Mammary epithelial cell (primary cell): ENCODE data around the gene DSN1.

Experiments
- EZH2 ChIP-seq: IDR thresholded peaks from 2 replicates; pipeline ENCODE4 v1.6.1; 2012; ENCODE audit warnings: low read length, inconsistent platforms, borderline replicate concordance
- TF ChIP-seq, protein P1 (sequence below), 2 donors: IDR thresholded peaks in 1 of 2; conservative IDR thresholded peaks in 1 of 2; 2 replicates each; pipeline ENCODE4 v1.5.1; 2011 to 2012; ENCODE audit warnings: inconsistent platforms in 2 of 2, low read length in 2 of 2, mild to moderate bottlenecking in 2 of 2, control low read depth in 1 of 2, low read depth in 1 of 2; ENCODE audit not compliant: insufficient read depth in 1 of 2; ENCODE audit errors: extremely low read depth in 1 of 2

- TF ChIP-seq, protein P1, sequence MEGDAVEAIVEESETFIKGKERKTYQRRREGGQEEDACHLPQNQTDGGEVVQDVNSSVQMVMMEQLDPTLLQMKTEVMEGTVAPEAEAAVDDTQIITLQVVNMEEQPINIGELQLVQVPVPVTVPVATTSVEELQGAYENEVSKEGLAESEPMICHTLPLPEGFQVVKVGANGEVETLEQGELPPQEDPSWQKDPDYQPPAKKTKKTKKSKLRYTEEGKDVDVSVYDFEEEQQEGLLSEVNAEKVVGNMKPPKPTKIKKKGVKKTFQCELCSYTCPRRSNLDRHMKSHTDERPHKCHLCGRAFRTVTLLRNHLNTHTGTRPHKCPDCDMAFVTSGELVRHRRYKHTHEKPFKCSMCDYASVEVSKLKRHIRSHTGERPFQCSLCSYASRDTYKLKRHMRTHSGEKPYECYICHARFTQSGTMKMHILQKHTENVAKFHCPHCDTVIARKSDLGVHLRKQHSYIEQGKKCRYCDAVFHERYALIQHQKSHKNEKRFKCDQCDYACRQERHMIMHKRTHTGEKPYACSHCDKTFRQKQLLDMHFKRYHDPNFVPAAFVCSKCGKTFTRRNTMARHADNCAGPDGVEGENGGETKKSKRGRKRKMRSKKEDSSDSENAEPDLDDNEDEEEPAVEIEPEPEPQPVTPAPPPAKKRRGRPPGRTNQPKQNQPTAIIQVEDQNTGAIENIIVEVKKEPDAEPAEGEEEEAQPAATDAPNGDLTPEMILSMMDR (conservative IDR thresholded peaks at IDR 0.05 in 1 of 2, IDR thresholded peaks at IDR 0.05 in 1 of 2; ENCODE audit: extremely low read depth in 1 of 2, insufficient read depth in 1 of 2, low read depth in 1 of 2, low read length in 2 of 2) = peak; percentile 18 to 47
- no peak for TF ChIP-seq EZH2
These were observed 55.9 kb downstream of the DSN1 start for GRCh38 chr20:36717657-36718056.
